Rectal smooth muscle tissue (tissue), 1 donor: Measurements from ENCODE around the gene KDF1.

Experiments
- H3K27ac ChIP-seq: one replicate; pipeline ENCODE4 v1.7.0; 2013; ENCODE audit warnings: low read depth, low read length, inconsistent platforms
- H3K27me3 ChIP-seq: one replicate; pipeline ENCODE4 v1.7.0; 2013; ENCODE audit warnings: low read length; ENCODE audit not compliant: control insufficient read depth, insufficient read depth
- H3K36me3 ChIP-seq: one replicate; pipeline ENCODE4 v1.7.0; 2013; ENCODE audit warnings: low read length; ENCODE audit not compliant: control insufficient read depth, insufficient read depth
- H3K4me1 ChIP-seq: one replicate; pipeline ENCODE4 v1.7.0; 2013; ENCODE audit warnings: low read length; ENCODE audit not compliant: control insufficient read depth, insufficient read depth
- H3K4me3 ChIP-seq: one replicate; pipeline ENCODE4 v1.7.0; 2013; ENCODE audit warnings: low read length
- H3K9ac ChIP-seq: one replicate; pipeline ENCODE4 v1.7.0; 2013; ENCODE audit warnings: low read length

KDF1 gene

DNA sequence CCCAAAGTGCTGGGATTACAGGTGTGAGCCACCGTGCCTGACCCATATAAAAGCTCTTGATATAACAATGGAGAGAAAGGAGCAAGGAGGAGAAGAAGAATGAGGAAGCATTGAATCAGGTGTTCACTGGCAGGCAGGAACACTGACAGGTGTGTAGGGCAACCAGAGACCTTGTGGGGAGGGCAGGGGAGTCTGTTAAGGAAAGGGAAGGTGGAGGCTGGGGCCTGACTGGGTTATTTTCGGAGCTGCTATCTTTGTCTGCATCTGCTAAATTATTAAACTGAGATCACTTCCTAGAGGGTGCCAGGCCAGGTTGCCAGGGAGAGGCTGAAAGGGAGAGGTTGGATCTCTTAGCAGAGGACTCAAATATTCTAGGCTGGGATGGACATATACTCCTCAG, 26.4 kb upstream of the KDF1 start:
- no peak overlapping the region for H3K27ac ChIP-seq
- H3K9ac ChIP-seq = no peak overlapping the region

DNA sequence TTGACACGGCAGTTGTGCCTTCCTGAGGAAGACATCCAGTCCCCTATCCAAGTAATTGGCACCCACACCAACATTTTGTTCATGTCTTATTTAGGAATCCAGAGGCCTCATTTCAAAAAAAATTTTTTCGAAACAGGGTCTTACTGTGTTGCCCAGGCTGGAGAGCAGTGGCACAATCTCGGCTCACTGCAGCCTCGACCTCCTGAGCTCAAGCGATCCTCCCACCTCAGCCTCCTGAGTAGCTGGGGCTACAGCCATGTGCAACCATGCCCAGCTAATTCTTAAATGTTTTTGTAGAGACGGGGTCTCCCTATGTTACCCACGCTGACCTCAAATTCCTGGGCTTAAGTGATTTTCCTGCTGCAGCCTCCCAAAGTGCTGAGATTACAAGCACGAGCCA, 24.0 kb upstream of the KDF1 start:
- no peaks in the 10 kb centered on the region for H3K4me1 ChIP-seq
- no peak overlapping the region for H3K4me3 ChIP-seq
- no peak overlapping the region for H3K9ac ChIP-seq
- H3K27me3 ChIP-seq = peaks cover 3% of the 10 kb centered on the region
- no peaks in the 10 kb centered on the region for H3K36me3 ChIP-seq
- no peak overlapping the region for H3K27ac ChIP-seq

More for the DNA sequence above, 26.4 kb upstream of the KDF1 start:
- H3K4me1 ChIP-seq = no peaks in the 10 kb centered on the region
- H3K36me3 ChIP-seq = no peaks in the 10 kb centered on the region
- no peak overlapping the region for H3K4me3 ChIP-seq
- peaks cover 3% of the 10 kb centered on the region for H3K27me3 ChIP-seq

GRCh38 chr1:26983863-26984262, 23.6 kb upstream of the KDF1 start:
- no peaks in the 10 kb centered on the region for H3K4me1 ChIP-seq
- H3K4me3 ChIP-seq = no peak overlapping the region
- no peaks in the 10 kb centered on the region for H3K36me3 ChIP-seq
- H3K27me3 ChIP-seq = peaks cover 3% of the 10 kb centered on the region
- no peak overlapping the region for H3K9ac ChIP-seq
- no peak overlapping the region for H3K27ac ChIP-seq

DNA sequence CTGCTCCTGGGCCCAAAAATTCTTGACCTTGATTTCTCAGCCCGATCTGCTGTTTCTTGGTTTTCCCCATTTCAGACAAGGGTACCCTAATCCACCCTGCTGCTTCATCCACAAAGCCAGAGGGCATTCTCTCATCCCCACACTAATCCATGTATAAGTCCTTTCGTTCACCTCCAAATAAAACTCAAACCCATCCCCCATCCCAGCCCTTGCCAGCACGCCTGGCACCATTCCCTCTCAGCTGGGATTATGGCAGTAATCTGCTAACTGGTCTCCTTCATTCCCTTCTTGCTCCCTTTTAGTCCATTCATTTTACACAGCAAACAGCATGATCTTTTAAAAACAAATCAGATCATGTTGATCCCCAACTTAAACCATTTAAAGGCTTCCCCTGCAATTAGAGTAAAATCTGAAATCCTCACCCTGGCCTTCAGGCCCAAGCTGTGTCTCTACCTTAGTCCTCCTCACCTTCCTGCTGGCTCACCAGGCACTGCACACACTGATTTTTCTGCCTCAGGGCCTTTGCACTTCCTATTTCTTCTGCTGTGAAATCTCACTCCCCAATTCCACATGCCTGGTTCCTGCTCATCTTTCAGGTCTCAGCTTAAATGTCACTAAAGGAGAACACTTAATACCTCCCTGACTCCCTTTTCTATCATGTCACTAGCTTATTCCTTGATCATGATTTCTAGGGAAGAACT, 21.0 kb upstream of the KDF1 start:
- Histone ChIP-seq H3K27ac (no peak overlapping the region), H3K4me1 (no peaks in the 10 kb centered on the region), H3K9ac (no peak overlapping the region), H3K27me3 (peaks cover 3% of the 10 kb centered on the region), H3K36me3 (no peaks in the 10 kb centered on the region), H3K4me3 (no peak overlapping the region)

DNA sequence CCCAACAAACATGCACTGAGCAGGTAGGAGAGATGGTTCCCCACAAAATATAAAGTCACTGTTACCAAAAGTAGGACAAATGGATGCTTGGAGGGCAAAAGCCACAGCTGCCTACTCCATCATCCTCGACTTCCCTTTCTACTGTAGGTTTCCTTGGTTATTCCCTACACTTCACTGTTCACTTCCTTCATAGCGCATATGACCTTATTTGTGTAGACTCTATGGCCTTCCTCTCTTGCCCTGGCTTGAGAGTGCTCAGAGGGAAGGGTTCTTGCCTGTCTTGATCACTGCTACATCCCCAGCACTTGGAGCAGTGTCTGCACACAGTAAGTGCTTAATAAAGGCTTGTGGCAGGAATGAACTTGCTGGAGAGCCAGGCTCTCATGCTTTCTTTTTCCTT, 18.6 kb upstream of the KDF1 start:
- Histone ChIP-seq H3K9ac (no peak overlapping the region), H3K27me3 (peaks cover 3% of the 10 kb centered on the region), H3K27ac (no peak overlapping the region), H3K4me3 (no peak overlapping the region), H3K4me1 (no peaks in the 10 kb centered on the region), H3K36me3 (no peaks in the 10 kb centered on the region)

GRCh38 chr1:26976621-26977510, 16.6 kb upstream of the KDF1 start:
- H3K27ac ChIP-seq = no peak overlapping the region
- no peaks in the 10 kb centered on the region for H3K27me3 ChIP-seq
- no peaks in the 10 kb centered on the region for H3K36me3 ChIP-seq
- no peaks in the 10 kb centered on the region for H3K4me1 ChIP-seq
- no peak overlapping the region for H3K4me3 ChIP-seq
- H3K9ac ChIP-seq = no peak overlapping the region

GRCh38 chr1:26972821-26973220, 12.6 kb upstream of the KDF1 start:
- no peaks in the 10 kb centered on the region for H3K4me1 ChIP-seq
- H3K36me3 ChIP-seq = no peaks in the 10 kb centered on the region

DNA sequence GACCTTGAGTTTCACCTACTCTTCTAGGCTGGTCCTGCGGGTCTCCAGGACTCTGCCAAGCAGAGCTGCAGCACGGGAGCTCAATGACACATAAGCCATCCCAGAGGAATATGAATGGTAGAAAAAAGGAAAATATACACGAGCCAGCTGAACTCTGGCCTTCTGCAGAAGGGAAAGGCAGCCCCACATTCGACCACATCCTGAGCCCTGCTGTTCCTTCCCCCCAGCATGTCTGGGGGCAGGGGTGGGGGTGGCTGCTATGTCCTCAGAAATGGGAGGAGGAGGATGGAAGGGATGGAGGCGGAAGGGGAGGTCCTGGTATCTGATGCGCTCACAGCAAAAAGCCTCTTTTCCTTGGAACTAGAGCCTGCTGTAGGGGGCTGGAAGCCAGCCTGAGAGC, 12.1 kb upstream of the KDF1 start:
- H3K9ac ChIP-seq = no peak overlapping the region
- H3K4me1 ChIP-seq = no peaks in the 10 kb centered on the region
- H3K36me3 ChIP-seq = no peaks in the 10 kb centered on the region
- H3K27ac ChIP-seq = no peak overlapping the region
- no peaks in the 10 kb centered on the region for H3K27me3 ChIP-seq
- no peak overlapping the region for H3K4me3 ChIP-seq

More at GRCh38 chr1:26972821-26973220, 12.6 kb upstream of the KDF1 start:
- Histone ChIP-seq H3K27ac (no peak overlapping the region), H3K27me3 (no peaks in the 10 kb centered on the region), H3K4me3 (no peak overlapping the region), H3K9ac (no peak overlapping the region)

DNA sequence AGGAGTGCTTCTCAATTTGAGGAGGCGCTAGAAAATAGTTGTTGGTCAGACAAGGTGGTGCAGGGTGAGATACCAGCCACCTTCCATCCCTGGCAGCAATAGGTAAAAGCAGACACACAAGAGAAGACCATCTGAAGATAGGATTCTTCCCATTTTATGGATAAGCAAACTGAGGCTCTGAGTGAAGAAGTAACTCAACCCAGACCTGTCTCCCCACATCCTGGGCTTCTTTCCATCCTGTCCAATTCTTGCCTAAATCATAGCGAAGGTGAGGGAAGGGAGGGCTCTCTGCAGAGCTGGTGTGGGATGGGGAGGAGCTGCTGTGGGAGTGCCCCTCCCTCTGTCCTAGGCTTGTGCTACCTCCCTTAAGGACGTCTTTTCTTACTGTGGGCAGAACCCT, 11.3 kb upstream of the KDF1 start:
- Histone ChIP-seq H3K27ac (no peak overlapping the region), H3K27me3 (no peaks in the 10 kb centered on the region), H3K4me3 (no peak overlapping the region), H3K9ac (no peak overlapping the region), H3K36me3 (no peaks in the 10 kb centered on the region), H3K4me1 (no peaks in the 10 kb centered on the region)

- no peaks in the 10 kb centered on the region for H3K27me3 ChIP-seq
- no peak overlapping the region for H3K4me3 ChIP-seq
- H3K36me3 ChIP-seq = no peaks in the 10 kb centered on the region
- no peak overlapping the region for H3K27ac ChIP-seq
- H3K9ac ChIP-seq = no peak overlapping the region
- no peaks in the 10 kb centered on the region for H3K4me1 ChIP-seq
These were observed 10.5 kb upstream of the KDF1 start for GRCh38 chr1:26970810-26971209.

DNA sequence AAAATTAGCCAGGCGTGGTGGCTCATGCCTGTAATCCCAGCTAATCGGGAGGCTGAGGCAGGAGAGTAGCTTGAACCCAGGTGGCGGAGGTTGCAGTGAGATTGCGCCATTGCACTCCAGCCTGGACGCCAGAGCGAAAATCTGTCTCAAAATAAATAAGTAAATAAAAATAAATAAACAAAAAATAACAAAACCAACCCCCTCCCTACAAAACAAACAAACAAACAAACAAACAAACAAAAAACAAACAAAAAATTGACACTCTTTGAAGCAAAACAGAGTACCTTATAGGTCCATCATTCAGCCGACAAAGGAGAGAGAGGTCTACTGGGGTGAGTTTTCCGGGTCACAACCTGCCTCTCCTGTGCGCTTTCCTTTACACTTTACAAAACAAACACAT, 5.4 kb upstream of the KDF1 start:
- Histone ChIP-seq H3K36me3 (no peaks in the 10 kb centered on the region), H3K27me3 (no peaks in the 10 kb centered on the region), H3K4me1 (no peaks in the 10 kb centered on the region), H3K4me3 (no peak overlapping the region), H3K9ac (no peak overlapping the region), H3K27ac (no peak overlapping the region)

DNA sequence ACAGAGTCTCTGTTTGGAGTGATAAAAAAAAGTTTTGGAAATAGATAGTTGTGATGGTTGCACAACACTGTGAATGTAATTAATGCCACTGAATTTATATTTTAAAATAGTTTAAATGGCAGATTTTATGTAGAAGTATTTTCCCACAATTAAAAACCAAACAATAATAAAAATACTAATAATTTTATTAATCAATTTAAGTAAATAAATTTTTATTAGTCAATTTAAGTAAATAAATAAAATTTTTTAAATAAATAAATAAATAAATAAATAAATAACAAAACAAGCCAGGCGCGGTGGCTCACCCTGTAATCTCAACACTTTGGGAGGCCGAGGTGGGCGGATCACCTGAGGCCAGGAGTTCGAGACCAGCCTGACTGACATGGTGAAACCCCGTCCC, 4.9 kb upstream of the KDF1 start:
- no peak overlapping the region for H3K27ac ChIP-seq
- no peaks in the 10 kb centered on the region for H3K4me1 ChIP-seq
- H3K27me3 ChIP-seq = no peaks in the 10 kb centered on the region
- no peak overlapping the region for H3K9ac ChIP-seq
- no peaks in the 10 kb centered on the region for H3K36me3 ChIP-seq
- H3K4me3 ChIP-seq = no peak overlapping the region

- H3K4me3 ChIP-seq = no peak overlapping the region
- no peaks in the 10 kb centered on the region for H3K36me3 ChIP-seq
- no peak overlapping the region for H3K9ac ChIP-seq
- H3K4me1 ChIP-seq = no peaks in the 10 kb centered on the region
- H3K27ac ChIP-seq = no peak overlapping the region
- H3K27me3 ChIP-seq = peaks cover 5% of the 10 kb centered on the region
These were observed 1.6 kb upstream of the KDF1 start for GRCh38 chr1:26961826-26962225.
